BJ (cell line): ENCODE results near the gene OR6S1. TPM values are rescaled to one million over a fixed set of nuclear protein-coding genes. Genes with fewer than 3 reads are reported as not detected.

Experiments
- CTCF ChIA-PET: fragments of 350-600 bp; formaldehyde crosslinking; extraction: SDS; loops from one replicate; lab custom pipeline; 2021; ENCODE audit warnings: antibody characterized with exemption, inconsistent platforms; lab: Yijun Ruan, JAX
- POLR2A ChIA-PET: fragments of 300-600 bp; sonication (Branson Sonifier 250); formaldehyde crosslinking; extraction: SDS; loops from one replicate; lab custom pipeline; 2021; ENCODE audit warnings: antibody characterized with exemption; lab: Charles Lee
- DNase-seq: peaks from one replicate; pipeline ENCODE4 v3.0.0-alpha.2; 2011; ENCODE audit warnings: low read depth
- H3K27me3 ChIP-seq: 2 replicates; pipeline ENCODE4 v1.6.0; 2011; ENCODE audit warnings: low read length; ENCODE audit not compliant: control insufficient read depth, insufficient read depth
- H3K36me3 ChIP-seq: 2 replicates; pipeline ENCODE4 v1.5.1; 2011; ENCODE audit warnings: low read length; ENCODE audit not compliant: control insufficient read depth, insufficient read depth
- H3K4me3 ChIP-seq: 2 replicates; pipeline ENCODE4 v1.5.1; 2011; ENCODE audit warnings: low read depth, mild to moderate bottlenecking, control low read depth, low read length
- polyA plus RNA-seq: library from polyadenylated mRNA; depleted of rRNA; stranded (reverse); fragments of >200 nt; gene quantifications from 2 replicates; pipeline ENCODE4 v1.2.3, GENCODE V29; 2011
- TF ChIP-seq, protein P1 (sequence below): IDR thresholded peaks from 2 replicates; pipeline ENCODE4 v1.5.1; 2011; ENCODE audit warnings: low read depth, mild to moderate bottlenecking, control low read depth, inconsistent platforms, low read length, moderate library complexity; ENCODE audit not compliant: insufficient read depth

OR6S1 gene
- polyA plus RNA-seq, 1 experiment: not detected

DNA sequence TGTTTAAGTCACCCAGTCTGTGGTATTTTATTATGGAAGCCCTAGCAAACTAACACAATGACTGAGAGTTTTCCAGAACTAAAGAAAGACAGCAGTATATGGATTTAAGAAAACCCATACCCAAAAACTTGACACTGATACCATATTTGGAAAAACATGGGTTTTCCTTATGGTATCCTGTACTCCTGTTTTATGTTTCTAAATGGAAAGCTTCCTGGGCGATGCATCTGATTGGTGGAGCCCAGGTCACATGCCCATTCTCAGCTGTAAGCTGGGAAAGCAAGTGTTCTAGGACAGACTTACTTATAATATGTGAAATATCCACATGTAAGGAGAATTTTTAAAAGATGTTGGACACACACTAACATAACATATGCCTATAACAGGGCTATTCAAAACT lies 38.4 kb upstream of the OR6S1 start:
- H3K36me3 ChIP-seq: no peaks in the 10 kb centered on the region
- CTCF ChIA-PET: interaction anchor here (0.6 to 4.1 kb wide), 4 partner anchors 11 to 291 kb away, joined by 3 to 19 read pairs (median 4); no protein-coding TSS in a partner anchor
- POLR2A ChIA-PET: no interaction called here
- H3K4me3 ChIP-seq: no peak overlapping the region
- no peak for DNase-seq
- H3K27me3 ChIP-seq: peaks cover 1% of the 10 kb centered on the region; the same call in 1 of the 2 replicates
- TF ChIP-seq, protein P1, sequence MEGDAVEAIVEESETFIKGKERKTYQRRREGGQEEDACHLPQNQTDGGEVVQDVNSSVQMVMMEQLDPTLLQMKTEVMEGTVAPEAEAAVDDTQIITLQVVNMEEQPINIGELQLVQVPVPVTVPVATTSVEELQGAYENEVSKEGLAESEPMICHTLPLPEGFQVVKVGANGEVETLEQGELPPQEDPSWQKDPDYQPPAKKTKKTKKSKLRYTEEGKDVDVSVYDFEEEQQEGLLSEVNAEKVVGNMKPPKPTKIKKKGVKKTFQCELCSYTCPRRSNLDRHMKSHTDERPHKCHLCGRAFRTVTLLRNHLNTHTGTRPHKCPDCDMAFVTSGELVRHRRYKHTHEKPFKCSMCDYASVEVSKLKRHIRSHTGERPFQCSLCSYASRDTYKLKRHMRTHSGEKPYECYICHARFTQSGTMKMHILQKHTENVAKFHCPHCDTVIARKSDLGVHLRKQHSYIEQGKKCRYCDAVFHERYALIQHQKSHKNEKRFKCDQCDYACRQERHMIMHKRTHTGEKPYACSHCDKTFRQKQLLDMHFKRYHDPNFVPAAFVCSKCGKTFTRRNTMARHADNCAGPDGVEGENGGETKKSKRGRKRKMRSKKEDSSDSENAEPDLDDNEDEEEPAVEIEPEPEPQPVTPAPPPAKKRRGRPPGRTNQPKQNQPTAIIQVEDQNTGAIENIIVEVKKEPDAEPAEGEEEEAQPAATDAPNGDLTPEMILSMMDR: no peak

GRCh38 chr14:20676072-20676471 lies 34.6 kb upstream of the OR6S1 start:
- no peak overlapping the region for H3K4me3 ChIP-seq
- CTCF ChIA-PET: interaction anchor here (0.8 to 2.1 kb wide), 2 partner anchors 11 to 63 kb away, joined by 3 to 7 read pairs; no protein-coding TSS in a partner anchor
- TF ChIP-seq, protein P1: no peak

DNA sequence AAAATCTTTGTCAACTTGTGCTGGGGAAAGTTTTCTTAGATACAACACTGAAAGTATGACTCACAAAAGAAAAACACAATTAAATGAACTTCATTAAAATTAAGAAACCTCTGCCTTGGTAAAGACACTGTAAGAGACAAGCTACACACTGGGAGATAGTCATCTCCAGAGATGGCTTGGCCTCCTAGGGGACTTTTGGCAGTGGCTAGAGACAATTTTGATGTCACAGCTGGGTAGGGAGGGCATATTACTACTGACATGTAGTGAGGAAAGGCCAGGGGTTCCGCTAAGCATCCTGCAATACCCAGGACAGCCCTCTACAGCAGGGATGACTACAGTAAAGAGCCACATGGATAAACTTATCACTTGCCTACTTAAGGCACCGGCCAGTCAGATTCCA lies 34.2 kb upstream of the OR6S1 start:
- CTCF ChIA-PET: interaction anchor here (0.8 to 2.1 kb wide), 2 partner anchors 10 to 62 kb away, joined by 3 to 7 read pairs; no protein-coding TSS in a partner anchor
- peaks cover 1% of the 10 kb centered on the region; the same call in 1 of the 2 replicates for H3K27me3 ChIP-seq
- H3K36me3 ChIP-seq: no peaks in the 10 kb centered on the region
- POLR2A ChIA-PET: no interaction called here
- no peak overlapping the region for H3K4me3 ChIP-seq
- TF ChIP-seq, protein P1: no peak
- no peak for DNase-seq

More at GRCh38 chr14:20676072-20676471, 34.6 kb upstream of the OR6S1 start:
- Histone ChIP-seq H3K36me3 (no peaks in the 10 kb centered on the region), H3K27me3 (peaks cover 1% of the 10 kb centered on the region; the same call in 1 of the 2 replicates)
- POLR2A ChIA-PET: no interaction called here
- no peak for DNase-seq

- ChIA-PET POLR2A (no interaction called here), CTCF (no interaction called here)
- Histone ChIP-seq H3K4me3 (no peak overlapping the region), H3K27me3 (peaks cover 1% of the 10 kb centered on the region; the same call in 1 of the 2 replicates), H3K36me3 (no peaks in the 10 kb centered on the region)
- DNase-seq: no peak
- TF ChIP-seq, protein P1: no peak
Measured at GRCh38 chr14:20671597-20672283, 30.2 kb upstream of the OR6S1 start.

GRCh38 chr14:20668969-20669368 lies 27.5 kb upstream of the OR6S1 start:
- TF ChIP-seq, protein P1: no peak
- CTCF ChIA-PET: interaction anchor here (1.1 to 1.5 kb wide), 3 partner anchors 11 to 22 kb away, joined by 4 to 6 read pairs (median 4); no protein-coding TSS in a partner anchor
- Histone ChIP-seq H3K36me3 (no peaks in the 10 kb centered on the region), H3K4me3 (no peak overlapping the region), H3K27me3 (no peaks in the 10 kb centered on the region)
- POLR2A ChIA-PET: no interaction called here
- DNase-seq: no peak
